Stomach (tissue), 4 donors: ENCODE results near the gene OSBP2.

ENCODE experiments used
- CTCF ChIP-seq, 7 experiments: fragments of 450-650 bp in 4 of 7; fragments of 200-600 bp in 3 of 7; sonication (generic) in 3 of 7; IDR thresholded peaks; one replicate each; pipeline ENCODE4 v1.5.1; 2016 to 2019; ENCODE audit warnings: antibody characterized with exemption in 7 of 7, control low read depth in 2 of 7, mild to moderate bottlenecking in 1 of 7
- EP300 ChIP-seq: sonication (generic); formaldehyde crosslinking; IDR thresholded peaks from one replicate; pipeline ENCODE4 v1.6.1; 2017; ENCODE audit warnings: antibody characterized with exemption
- POLR2A ChIP-seq, 4 donors: fragments of 450-650 bp; IDR thresholded peaks; one replicate each; pipeline ENCODE4 v1.6.1; 2016; ENCODE audit warnings: antibody characterized with exemption in 4 of 4, control low read depth in 2 of 4, mild to moderate bottlenecking in 1 of 4, moderate library complexity in 1 of 4
- POLR2AphosphoS5 ChIP-seq, 3 donors: sonication (generic); formaldehyde crosslinking; IDR thresholded peaks; one replicate each; pipeline ENCODE4 v1.6.1; 2016; ENCODE audit warnings: antibody characterized with exemption in 3 of 3

- TF ChIP-seq POLR2A (IDR thresholded peaks at IDR 0.05) (no peak), CTCF (IDR thresholded peaks at IDR 0.05) (no peak), POLR2AphosphoS5 (IDR thresholded peaks at IDR 0.05) (no peak), EP300 (no peak)
These were observed 107.0 kb downstream of the OSBP2 start for GRCh38 chr22:30801695-30802094.
